Neural crest cell (in vitro differentiated cells): ENCODE data around the gene DLX5. TPM values are rescaled to one million over a fixed set of nuclear protein-coding genes. Genes with fewer than 3 reads are reported as not detected.

ENCODE experiments used
- DNase-seq: peaks from one replicate; pipeline ENCODE4 v3.0.0; 2021; ENCODE audit warnings: low read depth, mixed read lengths, low spot score
- H3K27ac Mint-ChIP-seq: one replicate; pipeline ENCODE4 v1.8.0; 2021; ENCODE audit warnings: mild to moderate bottlenecking, mixed read lengths; ENCODE audit not compliant: unreplicated experiment
- H3K27me3 Mint-ChIP-seq: 2 replicates; pipeline ENCODE4 v1.8.0; 2021; ENCODE audit warnings: low read depth, mild to moderate bottlenecking, mixed read lengths
- H3K36me3 Mint-ChIP-seq: 2 replicates; pipeline ENCODE4 v1.8.0; 2021; ENCODE audit warnings: low read depth, mild to moderate bottlenecking, mixed read lengths
- H3K4me1 Mint-ChIP-seq: 2 replicates; pipeline ENCODE4 v1.8.0; 2021; ENCODE audit warnings: mixed read lengths
- H3K4me3 Mint-ChIP-seq: one replicate; pipeline ENCODE4 v1.8.0; 2021; ENCODE audit warnings: mild to moderate bottlenecking, mixed read lengths
- H3K9me3 Mint-ChIP-seq: 2 replicates; pipeline ENCODE4 v1.8.0; 2021; ENCODE audit warnings: mixed read lengths
- CTCF ChIP-seq: fragments of 200-600 bp; sonication (generic); conservative IDR thresholded peaks from 2 replicates; pipeline ENCODE4 v1.5.0; 2021; ENCODE audit warnings: antibody characterized with exemption, mild to moderate bottlenecking
- total RNA-seq: library from RNA; stranded (reverse); gene quantifications from 2 replicates; pipeline ENCODE4 v1.2.1, GENCODE V29; 2021

The DLX5 gene
- total RNA-seq, 1 donor from 2014 or later, result 0.70 TPM

DNA sequence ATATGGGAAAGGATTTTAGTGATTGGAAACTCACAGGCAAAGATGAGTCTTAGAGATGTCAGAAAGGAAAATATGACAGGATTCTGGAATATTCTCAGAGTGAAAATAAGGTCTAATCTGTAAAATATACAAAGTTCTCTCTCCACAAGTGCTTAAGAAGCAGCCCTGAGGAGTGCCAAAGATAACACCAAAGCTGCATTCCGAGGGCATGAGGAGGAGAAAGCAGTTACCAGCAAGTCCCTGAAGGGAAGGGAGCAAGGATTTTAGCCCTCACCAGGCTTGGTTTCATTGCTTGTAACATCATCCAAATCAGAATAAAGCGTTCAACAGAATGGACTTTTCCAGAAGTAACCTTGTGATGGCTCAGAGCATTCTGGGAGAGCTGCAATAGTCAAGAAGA is 50.6 kb downstream of the DLX5 start:
- Mint-ChIP-seq H3K4me1 (no peaks in the 10 kb centered on the region), H3K9me3 (no peaks in the 10 kb centered on the region), H3K4me3 (no peak overlapping the region), H3K27ac (no peak overlapping the region), H3K27me3 (peaks cover 96% of the 10 kb centered on the region), H3K36me3 (no peaks in the 10 kb centered on the region)
- DNase-seq, result no peak
- no peak for TF ChIP-seq CTCF

DNA sequence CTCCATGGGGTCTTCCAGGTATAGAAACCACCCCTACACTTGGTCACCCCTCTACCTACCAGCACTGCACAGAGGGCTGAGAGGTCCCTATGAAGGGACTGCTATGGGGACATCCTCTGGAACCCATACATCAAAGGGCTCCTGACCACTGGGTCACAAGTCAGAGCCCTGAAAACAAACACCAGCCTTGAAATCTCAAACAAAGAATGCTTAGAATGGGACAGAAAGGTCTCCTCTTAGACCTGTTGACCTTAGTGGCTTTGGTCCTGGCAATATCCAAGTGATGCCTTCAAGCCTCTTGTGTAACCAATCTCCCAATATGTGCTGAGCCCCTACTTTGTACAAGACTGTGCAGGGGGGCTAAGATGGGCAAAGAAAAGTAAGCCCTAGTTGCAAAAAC is 53.9 kb downstream of the DLX5 start:
- H3K9me3 Mint-ChIP-seq, result no peaks in the 10 kb centered on the region
- no peaks in the 10 kb centered on the region for H3K36me3 Mint-ChIP-seq
- H3K4me3 Mint-ChIP-seq, result no peak overlapping the region
- no peak for TF ChIP-seq CTCF
- peaks cover 97% of the 10 kb centered on the region for H3K27me3 Mint-ChIP-seq
- no peak for DNase-seq
- H3K4me1 Mint-ChIP-seq, result no peaks in the 10 kb centered on the region
- no peak overlapping the region for H3K27ac Mint-ChIP-seq

Other genes with a start within 250 kb of the DLX5 start
- gene DLX6, start 19.3 kb downstream of the DLX5 start, total RNA-seq, result 0.26 and 0.32 TPM in 2 replicates
- 25.1 and 27.3 TPM in 2 replicates for gene SDHAF3, start 92.9 kb upstream of the DLX5 start, total RNA-seq